Activated CD8-positive, alpha-beta T cell treated with anti-CD3 and anti-CD28 coated beads, Interleukin-2, amount 10 ng/mL, durations not matched to agents 7 days and 5 days (primary cell): ENCODE measurements around the gene WSCD1. TPM values are rescaled to one million over a fixed set of nuclear protein-coding genes. Genes with fewer than 3 reads are reported as not detected.

Source experiments
- ATAC-seq: fragments of 150-1000 bp; cut with Tn5 transposase; one replicate; pipeline ENCODE4 v1.10.0; 2021; ENCODE audit warnings: moderate library complexity
- CTCF ChIA-PET: fragments of 350-600 bp; sonication (Branson Sonifier 250); formaldehyde crosslinking; loops from one replicate; lab custom pipeline; 2021; ENCODE audit warnings: antibody characterized with exemption; lab: Charles Lee
- POLR2A ChIA-PET: fragments of 350-600 bp; sonication (Branson Sonifier 250); formaldehyde crosslinking; loops from one replicate; lab custom pipeline; 2021; ENCODE audit warnings: antibody characterized with exemption; lab: Charles Lee
- DNase-seq: peaks from one replicate; pipeline ENCODE4 v3.0.0-alpha.2; 2020
- H3K27ac Mint-ChIP-seq: one replicate; pipeline ENCODE4 v1.8.0; 2021; ENCODE audit warnings: mild to moderate bottlenecking, mixed read lengths
- H3K27me3 Mint-ChIP-seq: one replicate; pipeline ENCODE4 v1.8.0; 2021; ENCODE audit warnings: low read depth, mixed read lengths
- H3K36me3 Mint-ChIP-seq: one replicate; pipeline ENCODE4 v1.8.0; 2021; ENCODE audit warnings: low read depth, mixed read lengths
- H3K4me1 Mint-ChIP-seq: one replicate; pipeline ENCODE4 v1.8.0; 2021; ENCODE audit warnings: low read depth, mixed read lengths
- H3K4me3 Mint-ChIP-seq: one replicate; pipeline ENCODE4 v1.8.0; 2021; ENCODE audit warnings: mild to moderate bottlenecking, mixed read lengths
- H3K9me3 Mint-ChIP-seq: one replicate; pipeline ENCODE4 v1.8.0; 2022; ENCODE audit warnings: mixed read lengths; ENCODE audit not compliant: insufficient read depth
- total RNA-seq, 2 experiments: library from RNA; stranded (reverse); gene quantifications; one replicate each; pipeline ENCODE4 v1.2.3, GENCODE V29; 2021

WSCD1 gene
- total RNA-seq, 2 experiments from 2014 or later: not detected

DNA sequence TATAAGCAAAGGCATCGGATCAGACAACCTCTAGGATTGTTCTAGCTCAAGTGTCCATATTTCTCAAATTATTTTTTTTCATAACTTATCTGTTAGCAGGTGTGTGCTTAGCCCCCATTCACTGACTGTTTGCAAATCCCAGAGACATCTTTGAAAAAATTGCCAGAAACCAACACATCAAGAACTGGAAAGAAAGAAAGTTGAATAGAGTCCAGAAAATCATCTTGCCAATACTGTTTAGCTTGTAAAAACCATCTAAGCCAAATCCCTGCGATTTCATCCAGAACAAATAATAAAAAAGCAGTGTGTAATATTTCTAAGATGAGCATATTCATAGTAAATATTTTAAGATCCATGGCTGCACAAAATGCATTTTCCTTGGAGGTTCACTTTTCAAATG is 64.5 kb downstream of the WSCD1 start:
- no peaks in the 10 kb centered on the region for H3K36me3 Mint-ChIP-seq
- H3K4me3 Mint-ChIP-seq: no peak overlapping the region
- H3K27ac Mint-ChIP-seq: no peak overlapping the region
- H3K9me3 Mint-ChIP-seq: no peaks in the 10 kb centered on the region
- ATAC-seq: no peak
- POLR2A ChIA-PET: no interaction called here
- no peaks in the 10 kb centered on the region for H3K4me1 Mint-ChIP-seq
- CTCF ChIA-PET: no interaction called here
- no peak for DNase-seq
- H3K27me3 Mint-ChIP-seq: peaks cover 4% of the 10 kb centered on the region

DNA sequence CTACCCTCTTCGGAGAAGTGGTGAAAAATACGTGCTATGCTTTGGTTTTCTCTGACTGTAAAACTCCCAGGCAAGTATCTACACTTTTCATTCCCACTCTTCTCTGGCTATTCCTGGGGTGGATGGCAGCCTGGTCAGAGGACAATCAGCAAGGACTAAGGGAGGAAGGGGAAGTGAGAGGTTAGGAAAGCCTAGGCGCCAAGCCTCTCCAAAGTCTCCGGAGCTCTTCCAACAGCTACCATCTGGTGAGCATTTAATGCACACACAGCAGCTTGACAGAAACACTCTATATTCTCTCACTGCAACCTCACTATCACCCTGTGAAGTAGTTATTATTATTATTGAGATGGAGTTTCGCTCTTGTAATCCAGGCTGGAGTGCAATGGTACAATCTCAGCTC is 65.1 kb downstream of the WSCD1 start:
- no peak overlapping the region for H3K27ac Mint-ChIP-seq
- H3K4me3 Mint-ChIP-seq: no peak overlapping the region
- no peaks in the 10 kb centered on the region for H3K36me3 Mint-ChIP-seq
- no peaks in the 10 kb centered on the region for H3K4me1 Mint-ChIP-seq
- CTCF ChIA-PET: no interaction called here
- H3K27me3 Mint-ChIP-seq: peaks cover 4% of the 10 kb centered on the region
- DNase-seq: no peak
- POLR2A ChIA-PET: no interaction called here
- no peak for ATAC-seq
- H3K9me3 Mint-ChIP-seq: no peaks in the 10 kb centered on the region

DNA sequence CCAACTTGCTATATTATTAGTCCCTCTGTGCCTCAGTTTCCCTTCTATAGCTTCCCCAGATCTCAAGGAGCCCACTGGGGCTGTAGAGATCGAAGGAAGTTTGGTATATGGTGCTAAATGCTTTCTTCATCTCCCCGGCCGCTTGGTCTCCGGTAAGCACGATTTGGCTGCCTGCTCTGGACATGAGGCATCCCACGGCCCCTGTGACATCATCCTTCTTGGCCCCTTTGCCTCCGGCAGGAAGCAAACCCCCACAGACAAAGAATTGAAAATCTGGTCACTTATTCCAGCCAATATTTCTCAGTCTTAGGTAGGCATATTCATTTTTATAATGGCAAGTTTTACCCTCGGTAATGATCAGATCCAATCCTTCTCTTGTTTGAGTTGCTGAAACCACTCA is 65.8 kb downstream of the WSCD1 start:
- ATAC-seq (no peak), DNase-seq (no peak)
- no peaks in the 10 kb centered on the region for H3K4me1 Mint-ChIP-seq
- no peak overlapping the region for H3K4me3 Mint-ChIP-seq
- ChIA-PET POLR2A (no interaction called here), CTCF (no interaction called here)
- peaks cover 4% of the 10 kb centered on the region for H3K27me3 Mint-ChIP-seq
- H3K36me3 Mint-ChIP-seq: no peaks in the 10 kb centered on the region
- no peak overlapping the region for H3K27ac Mint-ChIP-seq
- no peaks in the 10 kb centered on the region for H3K9me3 Mint-ChIP-seq

DNA sequence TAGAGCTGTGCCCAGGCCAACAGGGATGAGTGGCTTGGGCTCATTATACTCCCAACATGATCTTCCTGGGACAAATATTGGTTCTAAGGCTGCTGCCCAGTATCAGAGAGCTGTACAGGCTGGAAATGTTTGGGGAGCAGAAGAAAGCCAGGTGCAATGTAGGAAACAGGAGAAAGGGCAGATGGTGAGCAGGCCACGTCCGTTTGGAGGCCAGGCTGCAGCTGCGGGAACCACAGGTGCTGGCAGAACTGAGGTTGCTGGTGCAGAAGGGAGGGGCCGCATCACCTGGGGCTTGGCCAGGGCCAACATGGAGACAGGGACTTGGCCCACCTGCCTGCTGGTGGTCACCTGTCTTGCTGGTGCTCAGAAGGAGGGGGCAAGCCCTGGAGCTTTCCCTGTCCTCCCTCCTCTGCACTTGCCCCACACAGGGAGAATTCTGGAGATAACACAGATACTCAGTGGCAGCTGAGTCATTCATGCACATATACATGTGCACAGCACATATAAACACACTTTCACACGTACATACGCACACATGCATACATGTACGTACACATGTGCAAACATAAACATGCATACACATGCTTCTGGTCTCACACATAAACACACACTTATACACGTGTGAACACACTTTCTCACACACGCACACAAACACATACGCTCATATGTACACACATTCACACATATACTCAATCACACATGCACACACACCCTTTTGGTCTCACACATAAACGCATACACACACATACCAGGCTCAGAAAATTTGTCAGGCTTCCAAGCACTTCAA is 67.7 kb downstream of the WSCD1 start:
- CTCF ChIA-PET: no interaction called here
- POLR2A ChIA-PET: no interaction called here
- ATAC-seq (no peak), DNase-seq (no peak)
- Mint-ChIP-seq H3K27ac (no peak overlapping the region), H3K27me3 (peaks cover 4% of the 10 kb centered on the region), H3K36me3 (no peaks in the 10 kb centered on the region), H3K9me3 (no peaks in the 10 kb centered on the region), H3K4me1 (no peaks in the 10 kb centered on the region), H3K4me3 (no peak overlapping the region)

DNA sequence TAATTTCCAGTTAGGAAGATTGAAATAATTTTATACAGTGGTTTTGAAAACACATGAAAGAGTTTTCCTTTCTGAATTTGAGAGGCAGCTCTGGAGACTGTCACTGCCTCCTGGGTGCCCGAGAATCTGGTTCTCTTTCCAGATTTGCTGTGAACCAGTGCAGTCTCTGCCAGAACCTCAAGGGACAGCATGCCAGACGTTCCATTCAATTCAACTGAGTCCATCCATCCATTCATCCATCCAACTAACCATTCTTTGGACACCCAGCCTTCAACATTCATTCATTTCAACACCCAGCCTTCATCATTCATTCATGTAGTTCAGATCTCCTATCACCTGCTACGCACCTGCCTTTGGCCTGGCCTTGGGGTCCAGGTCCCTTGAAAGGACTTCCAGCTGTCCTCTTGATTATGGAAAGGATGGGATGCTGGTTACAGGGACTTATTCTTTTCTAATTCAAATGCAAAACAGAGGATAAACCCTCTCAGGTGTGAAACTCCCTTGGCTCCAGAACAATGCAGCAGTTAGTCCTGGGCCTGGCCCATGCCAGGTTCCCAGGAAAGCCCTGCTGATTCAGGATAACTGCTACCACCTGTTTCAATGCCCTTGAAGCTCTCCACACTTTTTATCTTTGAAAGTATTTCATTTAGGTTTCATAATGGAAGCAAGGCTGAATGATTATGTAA is 68.7 kb downstream of the WSCD1 start:
- DNase-seq (no peak), ATAC-seq (no peak)
- POLR2A ChIA-PET: no interaction called here
- no peaks in the 10 kb centered on the region for H3K4me1 Mint-ChIP-seq
- CTCF ChIA-PET: no interaction called here
- H3K36me3 Mint-ChIP-seq: no peaks in the 10 kb centered on the region
- no peak overlapping the region for H3K4me3 Mint-ChIP-seq
- no peaks in the 10 kb centered on the region for H3K9me3 Mint-ChIP-seq
- H3K27me3 Mint-ChIP-seq: peaks cover 4% of the 10 kb centered on the region
- H3K27ac Mint-ChIP-seq: no peak overlapping the region

DNA sequence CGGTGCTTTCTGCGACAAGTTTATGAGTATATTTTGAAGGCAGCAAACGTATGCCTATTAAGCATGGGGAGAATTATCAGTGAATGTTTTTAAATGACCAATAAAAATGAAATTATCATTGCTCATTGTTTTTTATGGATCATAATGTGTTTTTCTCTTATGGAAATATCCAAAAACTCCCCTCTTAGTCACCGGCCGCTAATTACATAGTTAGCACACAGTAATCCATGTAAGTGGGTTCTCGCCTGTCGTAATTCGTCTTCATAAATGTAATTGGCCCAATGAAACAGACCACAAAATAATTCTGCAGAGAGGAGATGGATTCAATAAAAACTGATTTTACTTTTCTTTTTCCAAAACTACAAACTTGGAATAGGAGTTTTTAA is 69.3 kb downstream of the WSCD1 start:
- ATAC-seq: no peak
- no peak for DNase-seq
- no peaks in the 10 kb centered on the region for H3K9me3 Mint-ChIP-seq
- POLR2A ChIA-PET: no interaction called here
- CTCF ChIA-PET: no interaction called here
- no peak overlapping the region for H3K27ac Mint-ChIP-seq
- H3K36me3 Mint-ChIP-seq: no peaks in the 10 kb centered on the region
- H3K4me1 Mint-ChIP-seq: no peaks in the 10 kb centered on the region
- no peak overlapping the region for H3K4me3 Mint-ChIP-seq
- peaks cover 4% of the 10 kb centered on the region for H3K27me3 Mint-ChIP-seq

DNA sequence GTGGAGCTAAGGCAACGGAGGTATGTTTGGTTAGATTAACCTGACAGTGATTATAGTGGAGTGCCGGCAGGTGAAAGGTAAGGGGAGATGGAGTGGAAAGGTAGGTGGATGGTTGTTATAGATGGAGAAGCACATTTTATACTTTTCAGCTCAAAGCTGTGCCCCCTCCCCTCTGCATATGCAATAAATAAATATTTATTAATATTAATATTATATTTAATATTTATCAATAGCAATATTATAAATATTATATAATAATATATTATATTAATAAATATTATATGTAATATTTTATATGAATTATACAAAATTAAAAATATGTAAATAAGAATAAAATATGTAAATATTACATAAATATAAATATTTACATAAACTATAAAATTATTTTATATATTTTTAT is 70.0 kb downstream of the WSCD1 start:
- CTCF ChIA-PET: no interaction called here
- ATAC-seq: no peak

DNA sequence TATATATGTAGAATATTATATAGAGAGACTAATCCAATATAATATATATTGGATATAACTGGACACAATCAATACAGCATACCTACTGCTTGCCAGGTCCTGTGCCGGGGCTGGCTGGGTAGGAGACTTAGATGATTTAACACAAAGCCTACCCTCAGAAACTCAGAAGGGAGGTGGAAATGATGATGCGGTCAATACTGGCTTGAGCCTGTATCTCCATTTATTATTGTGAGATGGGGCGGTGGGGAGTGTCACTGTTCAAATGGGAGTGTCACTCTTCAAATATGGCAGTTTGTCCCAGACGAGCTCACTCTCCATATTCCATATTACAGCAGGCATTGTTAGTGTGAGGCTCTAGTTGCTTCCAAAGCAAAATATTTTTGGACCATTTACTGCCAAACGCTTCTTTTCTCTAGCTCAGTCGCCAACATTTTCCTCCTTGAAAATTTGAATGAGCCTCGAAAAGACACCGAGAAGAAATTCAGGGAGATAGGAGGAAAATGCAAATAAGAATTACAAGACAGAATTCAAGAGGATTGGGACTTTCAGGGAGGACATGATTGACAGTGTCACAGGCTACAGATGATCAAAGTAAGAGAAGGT is 70.7 kb downstream of the WSCD1 start:
- ATAC-seq: no peak
- Mint-ChIP-seq H3K9me3 (no peaks in the 10 kb centered on the region), H3K4me1 (no peaks in the 10 kb centered on the region), H3K27ac (no peak overlapping the region), H3K4me3 (no peak overlapping the region), H3K36me3 (no peaks in the 10 kb centered on the region), H3K27me3 (peaks cover 4% of the 10 kb centered on the region)
- POLR2A ChIA-PET: no interaction called here
- DNase-seq: no peak
- CTCF ChIA-PET: no interaction called here

More for the DNA sequence above, 70.0 kb downstream of the WSCD1 start:
- Mint-ChIP-seq H3K4me1 (no peaks in the 10 kb centered on the region), H3K9me3 (no peaks in the 10 kb centered on the region), H3K4me3 (no peak overlapping the region), H3K27ac (no peak overlapping the region), H3K27me3 (peaks cover 4% of the 10 kb centered on the region), H3K36me3 (no peaks in the 10 kb centered on the region)
- no peak for DNase-seq
- POLR2A ChIA-PET: no interaction called here

DNA sequence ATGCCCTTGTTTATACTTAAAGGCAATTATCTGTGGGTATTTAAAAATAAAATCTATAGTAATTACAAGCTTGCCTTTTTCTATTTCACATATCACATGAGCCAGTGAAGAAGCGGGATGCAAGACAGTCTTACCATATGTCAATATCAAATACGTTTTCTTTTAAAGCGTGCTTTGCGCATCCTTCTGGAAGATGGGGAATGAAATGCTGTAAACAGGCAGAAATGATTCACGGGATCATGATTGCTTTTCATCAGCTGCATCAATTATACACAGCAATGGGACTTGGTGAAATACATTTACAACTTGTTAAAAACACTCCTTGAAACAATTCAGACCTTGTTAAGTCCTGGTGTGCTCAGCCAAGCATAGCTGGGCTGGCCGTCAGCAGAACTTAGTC is 72.5 kb downstream of the WSCD1 start:
- ATAC-seq: no peak
- Mint-ChIP-seq H3K9me3 (no peaks in the 10 kb centered on the region), H3K4me1 (no peaks in the 10 kb centered on the region), H3K36me3 (no peaks in the 10 kb centered on the region), H3K4me3 (no peak overlapping the region), H3K27me3 (peaks cover 4% of the 10 kb centered on the region), H3K27ac (no peak overlapping the region)
- no peak for DNase-seq
- CTCF ChIA-PET: no interaction called here
- POLR2A ChIA-PET: no interaction called here

DNA sequence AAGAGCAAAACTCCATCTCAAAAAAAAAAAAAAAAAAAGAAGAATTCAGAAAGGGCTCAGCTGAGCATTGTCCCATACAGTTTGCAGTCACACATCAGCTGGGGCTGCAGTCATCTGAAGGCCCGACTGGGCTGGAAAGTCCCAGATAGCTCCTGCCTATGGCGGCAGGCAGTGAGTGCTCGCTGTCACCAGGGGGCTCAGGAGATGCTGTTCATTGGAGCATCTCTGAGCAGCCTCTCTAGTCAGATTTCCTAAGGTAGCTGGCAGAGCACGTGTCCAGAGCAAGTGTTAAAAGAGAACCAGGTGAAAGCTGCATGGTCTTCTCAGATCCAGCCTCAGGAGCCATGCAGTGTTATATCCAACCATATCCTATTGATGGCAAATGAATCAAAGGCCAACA is 75.8 kb downstream of the WSCD1 start:
- CTCF ChIA-PET: no interaction called here
- no peak for ATAC-seq
- H3K36me3 Mint-ChIP-seq: no peaks in the 10 kb centered on the region

DNA sequence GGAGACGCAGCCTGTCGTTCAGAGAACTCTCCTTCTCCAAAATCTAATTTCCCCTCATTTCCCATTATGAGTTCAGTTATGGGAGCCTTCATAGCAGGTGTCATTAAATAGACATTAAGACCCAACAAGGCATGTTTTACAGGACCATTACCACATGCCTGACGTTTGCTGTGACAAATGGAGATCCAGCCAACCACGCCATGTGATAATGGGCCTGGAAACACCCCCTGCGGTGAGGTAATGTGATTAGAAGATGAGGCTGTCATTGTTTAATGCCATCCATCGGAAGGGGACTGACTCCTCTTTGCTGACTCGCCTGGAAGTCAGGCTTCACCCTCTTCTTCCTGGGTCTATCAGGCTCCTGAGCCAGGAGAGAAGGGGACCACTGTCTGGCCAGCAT is 76.9 kb downstream of the WSCD1 start:
- Mint-ChIP-seq H3K36me3 (no peaks in the 10 kb centered on the region), H3K27ac (no peak overlapping the region), H3K9me3 (no peaks in the 10 kb centered on the region), H3K4me3 (no peak overlapping the region), H3K27me3 (no peaks in the 10 kb centered on the region), H3K4me1 (no peaks in the 10 kb centered on the region)
- no peak for ATAC-seq
- ChIA-PET CTCF (no interaction called here), POLR2A (no interaction called here)
- DNase-seq: no peak

More for the DNA sequence above, 75.8 kb downstream of the WSCD1 start:
- Mint-ChIP-seq H3K27me3 (no peaks in the 10 kb centered on the region), H3K9me3 (no peaks in the 10 kb centered on the region), H3K4me3 (no peak overlapping the region), H3K4me1 (no peaks in the 10 kb centered on the region), H3K27ac (no peak overlapping the region)
- no peak for DNase-seq
- POLR2A ChIA-PET: no interaction called here

DNA sequence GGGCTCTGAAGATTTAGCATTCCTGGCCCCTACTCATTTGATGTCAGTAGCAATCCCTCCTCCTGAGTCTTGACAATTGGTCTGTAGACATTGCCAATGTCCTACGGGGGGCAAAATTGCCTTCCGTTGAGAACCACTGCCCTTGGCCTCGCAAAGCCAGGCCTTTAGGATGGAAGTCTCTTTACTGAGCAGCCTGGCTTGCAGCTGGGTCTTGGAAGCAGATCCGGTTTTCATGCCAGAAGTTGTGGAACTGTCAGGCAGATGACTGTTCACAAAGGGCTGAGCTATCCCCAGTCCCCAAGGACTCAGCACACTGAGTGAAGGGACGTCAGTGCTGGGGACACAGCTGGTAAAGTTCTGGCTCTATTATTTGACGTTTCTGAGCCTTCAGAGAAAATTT is 83.2 kb downstream of the WSCD1 start:
- Mint-ChIP-seq H3K27me3 (peaks cover 5% of the 10 kb centered on the region), H3K4me3 (no peak overlapping the region), H3K4me1 (no peaks in the 10 kb centered on the region), H3K36me3 (no peaks in the 10 kb centered on the region), H3K9me3 (no peaks in the 10 kb centered on the region), H3K27ac (no peak overlapping the region)
- CTCF ChIA-PET: no interaction called here
- POLR2A ChIA-PET: no interaction called here
- ATAC-seq: no peak
- DNase-seq: no peak
